Measurements from ENCODE around the gene SPHK1.
A peak's percentile ranks its signal among the peaks of the same experiment; 100 is the strongest.

DNA sequence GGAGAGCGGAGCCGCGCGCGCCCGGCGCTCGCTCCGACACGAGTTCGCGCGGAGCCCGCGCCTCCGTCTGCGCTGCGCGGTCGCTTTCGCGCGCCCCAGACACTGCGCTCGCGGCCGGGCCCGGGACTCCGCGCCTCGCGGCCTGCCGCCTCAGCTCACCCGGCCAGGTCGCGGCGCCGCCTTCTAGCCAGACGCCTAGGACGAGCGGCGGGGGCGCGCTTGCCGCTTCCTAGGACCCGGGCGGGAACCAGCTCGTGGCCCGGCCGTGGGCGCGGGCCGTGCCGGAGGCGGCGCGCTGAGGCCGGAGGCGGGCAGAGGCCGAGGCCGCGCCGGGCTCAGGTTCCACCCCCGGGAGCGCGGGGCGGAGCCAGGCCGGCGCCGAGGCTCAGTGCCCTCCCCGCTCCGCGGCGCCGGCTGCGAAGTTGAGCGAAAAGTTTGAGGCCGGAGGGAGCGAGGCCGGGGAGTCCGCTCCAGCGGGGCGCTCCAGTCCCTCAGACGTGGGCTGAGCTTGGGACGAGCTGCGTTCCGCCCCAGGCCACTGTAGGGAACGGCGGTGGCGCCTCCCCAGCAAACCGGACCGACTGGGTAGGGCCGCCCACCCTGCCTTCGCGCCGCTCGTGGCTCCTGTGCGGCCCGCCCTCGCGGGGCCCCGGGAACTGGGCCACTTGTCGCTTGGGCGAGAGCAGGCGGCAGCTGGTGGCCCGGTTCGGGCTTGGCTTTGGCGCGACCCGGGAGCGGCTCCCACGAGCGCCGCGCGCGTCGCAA lies at the start of gene SPHK1:
- TF ChIP-seq L3MBTL2 (conservative IDR thresholded peaks at IDR 0.05) (peak; percentile 66; the same call in 1 of the 2 replicates), TARDBP (IDR thresholded peaks at IDR 0.05) (no peak), ELF4 (IDR thresholded peaks at IDR 0.05) (no peak), BHLHE40 (IDR thresholded peaks at IDR 0.05; ENCODE audit: borderline replicate concordance) (no peak), HDGF (IDR thresholded peaks at IDR 0.05; ENCODE audit: borderline replicate concordance) (no peak), FOXM1 (IDR thresholded peaks at IDR 0.05; ENCODE audit: borderline replicate concordance) (no peak; the same call in 1 of the 2 replicates), NFRKB (IDR thresholded peaks at IDR 0.05) (no peak), ARNT (IDR thresholded peaks at IDR 0.05) (no peak), SUZ12 (IDR thresholded peaks at IDR 0.05) (no peak), SP1 (IDR thresholded peaks at IDR 0.05) (no peak), CTBP1 (IDR thresholded peaks at IDR 0.05; ENCODE audit: borderline replicate concordance) (no peak), FOXK2 (IDR thresholded peaks at IDR 0.05) (no peak)
